A172 (cell line): ENCODE results near the gene AREL1. TPM values are rescaled to one million over a fixed set of nuclear protein-coding genes. Genes with fewer than 3 reads are reported as not detected.
A peak's percentile ranks its signal among the peaks of the same experiment; 100 is the strongest.
"Not testable (repeated sequence)": the region's sequence is repeated elsewhere in the genome, so short reads cannot be mapped to it uniquely, and the experiment has no call there.

Experiments used
- DNase-seq: peaks from one replicate; pipeline ENCODE4 v3.0.0-alpha.2; 2015; ENCODE audit warnings: low spot score
- total RNA-seq: library from RNA; depleted of rRNA; stranded (reverse); fragments of >200 nt; shearing (Covaris generic); gene quantifications from 2 replicates; pipeline ENCODE4 v1.2.3, GENCODE V29; 2014; rRNA removed

Gene AREL1, protein sequence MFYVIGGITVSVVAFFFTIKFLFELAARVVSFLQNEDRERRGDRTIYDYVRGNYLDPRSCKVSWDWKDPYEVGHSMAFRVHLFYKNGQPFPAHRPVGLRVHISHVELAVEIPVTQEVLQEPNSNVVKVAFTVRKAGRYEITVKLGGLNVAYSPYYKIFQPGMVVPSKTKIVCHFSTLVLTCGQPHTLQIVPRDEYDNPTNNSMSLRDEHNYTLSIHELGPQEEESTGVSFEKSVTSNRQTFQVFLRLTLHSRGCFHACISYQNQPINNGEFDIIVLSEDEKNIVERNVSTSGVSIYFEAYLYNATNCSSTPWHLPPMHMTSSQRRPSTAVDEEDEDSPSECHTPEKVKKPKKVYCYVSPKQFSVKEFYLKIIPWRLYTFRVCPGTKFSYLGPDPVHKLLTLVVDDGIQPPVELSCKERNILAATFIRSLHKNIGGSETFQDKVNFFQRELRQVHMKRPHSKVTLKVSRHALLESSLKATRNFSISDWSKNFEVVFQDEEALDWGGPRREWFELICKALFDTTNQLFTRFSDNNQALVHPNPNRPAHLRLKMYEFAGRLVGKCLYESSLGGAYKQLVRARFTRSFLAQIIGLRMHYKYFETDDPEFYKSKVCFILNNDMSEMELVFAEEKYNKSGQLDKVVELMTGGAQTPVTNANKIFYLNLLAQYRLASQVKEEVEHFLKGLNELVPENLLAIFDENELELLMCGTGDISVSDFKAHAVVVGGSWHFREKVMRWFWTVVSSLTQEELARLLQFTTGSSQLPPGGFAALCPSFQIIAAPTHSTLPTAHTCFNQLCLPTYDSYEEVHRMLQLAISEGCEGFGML
- 15.9 and 25.9 TPM in 2 replicates for total RNA-seq

DNA sequence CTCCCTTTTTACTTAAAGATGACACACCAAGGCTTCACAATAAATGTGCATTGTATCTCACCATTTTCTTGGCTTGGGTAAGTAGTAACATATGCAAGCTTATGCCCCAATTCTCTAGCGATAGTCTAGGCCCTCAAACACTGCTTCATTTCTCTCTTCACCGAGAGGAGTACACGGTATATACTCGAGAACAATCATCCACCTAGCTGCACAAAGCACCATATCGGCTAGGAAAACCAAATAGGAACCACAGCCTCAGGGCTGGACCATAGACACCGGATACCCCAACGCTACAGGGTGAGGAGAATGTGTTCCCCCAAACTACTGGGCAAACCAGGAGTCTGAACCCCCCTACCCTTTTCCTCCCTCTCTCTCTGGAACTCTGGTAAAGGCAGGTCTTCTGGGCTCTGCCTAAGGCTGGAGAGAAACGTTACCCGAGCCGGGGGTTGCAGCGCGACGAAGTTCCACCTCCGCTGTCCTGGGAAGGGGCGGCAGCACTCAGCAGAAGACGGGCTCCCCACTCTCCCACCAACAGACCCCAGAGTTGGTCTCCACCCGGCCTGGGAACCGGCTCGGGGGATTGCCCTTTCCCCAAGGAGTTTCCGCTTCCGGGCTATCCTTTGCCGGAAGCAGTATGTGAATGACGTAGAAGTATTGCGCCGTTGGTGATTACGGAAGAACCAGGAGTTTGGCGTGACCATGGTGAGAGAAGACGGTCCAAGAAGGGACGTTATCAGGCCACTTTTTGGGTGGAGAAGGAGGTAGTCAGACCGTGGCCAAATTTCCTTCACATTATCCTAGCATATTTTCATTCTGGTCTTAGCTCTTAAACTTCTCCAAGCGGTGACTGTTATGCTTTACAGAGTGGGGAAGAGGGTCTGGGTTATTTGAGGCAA lies at the start of gene AREL1, which contains the start of gene FCF1:
TSS of gene AREL1 (minus strand) at position 582 of the 896 bp plus-strand sequence. CDS start 27,465 bp downstream, outside the sequence.
TSS of gene FCF1 (plus strand) at position 646 of the 896 bp plus-strand sequence. CDS start at position 700, 54 bp downstream.
- DNase-seq, result peak; percentile 69

DNA sequence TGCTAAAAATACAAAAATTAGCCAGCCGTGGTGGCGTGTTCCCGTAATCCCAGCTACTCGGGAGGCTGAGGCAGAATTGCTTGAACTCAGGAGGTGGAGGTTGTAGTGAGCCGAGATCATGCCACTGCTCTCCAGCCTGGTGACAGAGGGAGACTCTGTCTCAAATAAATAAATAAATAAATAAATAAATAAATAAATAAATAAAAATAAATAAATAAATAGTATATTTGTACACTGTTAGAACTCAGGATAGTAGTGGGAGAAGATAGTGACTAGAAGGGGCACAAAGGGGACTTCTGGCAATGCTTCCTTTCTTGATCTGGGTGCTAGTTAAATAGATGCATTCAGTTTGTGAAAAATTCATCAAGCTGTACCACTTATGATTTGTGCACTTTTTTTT lies 45.6 kb upstream of the AREL1 start:
- not testable (repeated sequence) for DNase-seq

DNA sequence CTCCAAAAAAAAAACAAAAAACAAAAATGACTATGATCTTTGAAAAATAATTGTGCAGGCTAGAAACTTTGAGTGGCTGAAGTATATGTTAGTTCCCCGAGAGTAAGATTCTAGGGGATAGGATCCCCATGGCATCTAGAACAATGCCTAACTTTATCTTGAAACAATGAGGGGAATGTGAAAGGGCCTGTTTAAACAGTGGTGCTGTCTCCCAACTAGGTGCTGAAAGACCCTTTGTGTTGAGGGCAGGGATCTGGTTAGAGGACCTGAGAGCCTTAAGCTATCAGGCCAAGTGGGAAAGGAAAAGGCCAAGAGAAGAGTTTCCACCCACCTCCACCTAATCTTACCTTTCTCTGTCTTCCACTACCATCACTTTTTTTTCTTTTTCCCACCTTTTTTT lies 43.4 kb upstream of the AREL1 start:
- DNase-seq, result no peak

DNA sequence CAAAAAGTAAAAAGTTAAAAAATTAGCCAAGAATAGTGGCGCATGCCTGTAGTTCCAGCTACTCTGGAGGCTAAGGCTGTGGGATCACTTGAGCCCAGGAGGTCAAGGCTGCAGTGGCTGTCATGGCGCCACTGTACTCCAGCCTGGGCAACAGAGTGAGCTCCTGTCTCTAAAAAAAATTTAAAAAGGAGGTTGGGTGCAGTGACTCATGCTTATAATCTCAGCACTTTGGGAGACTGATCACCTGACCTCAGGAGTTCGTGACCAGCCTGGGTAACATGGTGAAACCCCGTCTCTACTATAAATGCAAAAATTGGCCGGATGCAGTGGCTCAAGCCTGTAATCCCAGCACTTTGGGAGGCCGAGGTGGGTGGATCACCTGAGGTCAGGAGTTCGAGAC lies 42.0 kb upstream of the AREL1 start:
- DNase-seq, result no peak

DNA sequence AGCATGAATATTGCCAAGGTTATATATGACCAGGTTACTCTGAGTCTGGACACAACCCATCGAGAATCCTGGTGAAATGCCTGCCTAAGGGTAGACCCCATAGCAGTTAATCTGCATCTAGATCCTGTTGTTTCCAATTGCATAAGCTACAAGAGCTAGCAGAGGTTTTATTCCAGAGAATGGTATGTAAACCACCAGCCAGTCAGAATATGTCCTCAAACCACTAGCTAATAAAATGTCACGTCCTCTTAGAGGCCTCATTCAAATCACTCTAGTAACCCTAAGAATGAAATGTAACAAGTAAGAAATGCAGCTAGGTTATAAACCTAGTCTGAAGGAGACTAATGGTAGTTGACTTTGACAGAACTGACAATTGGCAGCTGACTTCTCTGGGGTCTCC lies 41.3 kb upstream of the AREL1 start:
- DNase-seq, result no peak

DNA sequence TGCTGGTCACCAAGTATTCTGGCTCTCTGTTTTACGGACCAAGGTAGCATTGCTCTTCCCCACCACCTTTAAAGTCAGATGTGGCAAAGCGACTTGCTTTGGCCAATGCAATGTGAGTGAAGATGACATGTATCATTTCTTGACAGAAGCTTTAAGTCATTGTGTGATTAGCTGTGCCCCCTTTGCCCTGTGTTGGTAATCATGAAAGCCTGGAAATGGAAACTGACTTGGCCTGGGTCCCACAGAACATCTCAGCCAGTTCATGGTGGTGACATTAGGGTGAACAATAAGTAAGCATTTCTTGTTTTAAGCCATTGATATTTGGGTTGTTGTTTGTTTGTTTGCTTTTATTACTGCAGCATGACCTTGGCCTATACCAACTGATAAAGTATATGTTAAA lies 34.4 kb upstream of the AREL1 start:
- no peak for DNase-seq

DNA sequence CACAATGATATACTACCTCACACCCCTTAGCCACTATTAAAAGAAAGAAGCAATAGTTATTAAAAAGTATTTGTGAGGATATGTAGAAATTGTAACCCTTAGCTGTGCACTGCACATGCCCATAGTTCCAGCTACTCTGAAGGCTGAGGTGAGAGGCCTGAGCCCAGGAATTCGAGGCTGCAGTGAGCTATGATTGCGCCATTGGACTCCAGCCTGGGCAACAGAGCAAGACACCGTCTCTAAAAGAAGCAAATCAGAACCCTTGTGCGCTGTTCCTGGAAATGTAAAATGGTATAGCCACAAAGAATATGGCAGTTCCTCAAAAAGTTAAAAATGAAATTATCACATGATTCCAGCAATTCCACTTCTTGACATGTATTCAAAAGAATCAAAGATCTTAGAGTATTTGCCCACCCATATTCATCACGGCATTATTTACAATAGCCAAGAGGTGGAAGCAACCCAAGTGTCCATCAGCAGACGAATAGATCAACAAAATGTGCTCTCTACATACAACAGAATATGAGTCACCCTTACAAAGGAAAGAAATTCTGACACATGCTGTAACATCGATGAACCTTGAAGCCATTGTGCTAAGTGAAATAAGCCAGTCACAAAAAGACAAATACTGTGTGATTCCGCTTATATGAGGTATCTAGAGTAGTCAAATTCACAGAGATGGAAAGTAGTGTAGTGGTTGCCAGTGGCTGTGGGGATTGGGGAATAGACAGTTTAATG lies 26.6 kb upstream of the AREL1 start:
- no peak for DNase-seq

DNA sequence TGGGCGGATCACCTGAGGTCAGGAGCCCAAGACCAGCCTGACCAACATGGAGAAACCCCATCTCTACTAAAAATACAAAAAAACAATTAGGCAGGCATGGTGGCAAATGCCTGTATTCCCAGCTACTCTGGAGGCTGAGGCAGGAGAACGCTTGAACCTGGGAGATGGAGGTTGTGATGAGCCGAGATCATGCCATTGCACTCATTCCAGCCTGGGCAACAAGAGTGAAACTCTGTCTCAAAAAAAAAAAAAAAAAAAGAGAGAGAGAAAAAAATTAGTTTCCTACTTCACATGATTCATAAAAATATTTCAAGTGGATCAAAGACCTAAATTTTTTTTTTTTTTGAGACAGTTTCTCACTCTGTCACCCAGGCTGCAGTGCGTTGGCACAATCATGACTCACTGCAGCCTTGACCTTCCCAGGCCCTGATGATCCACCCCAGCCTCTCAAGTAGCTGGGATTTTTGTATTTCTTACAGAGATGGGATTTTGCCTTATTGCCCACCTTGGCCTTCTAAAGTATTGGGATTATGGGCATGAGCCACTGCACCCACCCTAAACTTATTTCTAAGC lies 25.0 kb upstream of the AREL1 start:
- DNase-seq, result no peak

DNA sequence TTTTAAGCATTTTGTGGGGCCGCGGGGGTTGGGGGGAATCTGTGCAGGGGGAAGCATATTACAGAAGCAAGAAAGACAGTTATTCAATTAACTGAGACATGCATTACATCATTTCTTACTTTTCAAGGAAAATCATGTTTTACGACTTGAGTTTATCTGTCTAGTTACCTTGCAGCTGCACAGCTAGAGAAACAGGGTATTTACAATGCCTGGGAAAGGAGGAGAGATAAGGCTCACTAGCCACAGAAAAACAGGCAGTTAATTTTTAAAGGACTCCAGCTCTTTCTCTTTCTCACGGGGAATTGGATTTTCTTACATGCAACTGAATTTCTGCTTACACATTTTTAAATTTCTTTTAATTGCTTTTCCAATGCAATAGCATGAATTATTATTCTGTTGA lies 22.2 kb upstream of the AREL1 start:
- no peak for DNase-seq

DNA sequence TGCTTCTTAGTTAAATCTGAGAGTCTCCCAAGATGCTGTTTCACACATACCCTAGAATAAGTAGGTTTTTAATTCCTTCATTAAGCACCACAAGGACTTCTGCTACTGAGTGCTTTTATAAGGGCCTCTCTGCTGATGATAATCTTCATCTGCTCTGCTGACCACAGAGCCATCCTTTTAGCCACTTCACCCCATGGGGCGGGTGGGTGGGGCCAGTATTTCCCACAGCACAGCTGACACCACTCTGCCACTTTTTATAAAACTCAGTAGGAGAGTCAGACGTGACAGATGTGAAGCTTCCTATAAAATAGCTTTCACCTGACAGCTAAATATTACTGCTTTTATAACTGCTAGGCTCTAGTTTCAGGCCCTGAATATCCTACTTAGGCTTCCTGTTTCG lies 20.3 kb upstream of the AREL1 start:
- no peak for DNase-seq

DNA sequence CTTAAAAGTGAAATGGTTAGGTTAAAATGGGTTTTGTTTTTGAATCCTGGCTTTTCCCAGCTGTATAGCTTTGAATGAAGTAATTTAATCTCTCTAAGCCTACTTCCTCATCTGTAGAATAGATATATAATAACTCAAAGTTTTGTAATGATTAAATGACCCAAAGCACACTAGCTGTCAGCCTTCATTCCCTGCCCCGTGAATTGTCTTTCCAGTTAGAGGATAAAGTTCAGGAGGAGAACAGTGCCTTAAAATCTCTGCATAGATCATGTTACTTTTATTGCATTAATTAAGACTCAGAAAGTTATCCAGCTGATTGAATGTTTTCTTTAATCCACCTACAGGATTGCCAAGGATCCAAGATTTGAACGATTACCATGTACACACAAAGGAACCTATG lies 19.5 kb upstream of the AREL1 start:
- no peak for DNase-seq

DNA sequence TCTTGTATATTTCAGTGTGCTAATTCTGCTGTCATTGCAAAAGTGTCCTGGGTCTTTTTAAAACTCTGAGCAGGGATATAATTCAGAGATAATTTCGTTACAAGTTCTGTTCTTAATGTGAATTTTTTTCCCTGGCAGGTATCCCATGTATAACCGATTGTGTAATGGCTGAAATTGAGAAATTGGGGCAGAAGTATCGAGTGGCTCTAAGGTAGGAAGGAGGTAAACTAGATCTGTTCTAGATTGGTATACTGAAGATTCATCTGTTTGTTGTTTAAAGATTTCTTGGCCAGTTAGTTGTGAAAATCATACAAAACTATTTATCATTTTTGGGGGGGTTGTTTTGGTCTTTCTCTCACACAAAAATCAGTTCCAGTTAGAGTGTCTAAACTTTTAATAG lies 10.3 kb upstream of the AREL1 start:
- DNase-seq, result no peak

DNA sequence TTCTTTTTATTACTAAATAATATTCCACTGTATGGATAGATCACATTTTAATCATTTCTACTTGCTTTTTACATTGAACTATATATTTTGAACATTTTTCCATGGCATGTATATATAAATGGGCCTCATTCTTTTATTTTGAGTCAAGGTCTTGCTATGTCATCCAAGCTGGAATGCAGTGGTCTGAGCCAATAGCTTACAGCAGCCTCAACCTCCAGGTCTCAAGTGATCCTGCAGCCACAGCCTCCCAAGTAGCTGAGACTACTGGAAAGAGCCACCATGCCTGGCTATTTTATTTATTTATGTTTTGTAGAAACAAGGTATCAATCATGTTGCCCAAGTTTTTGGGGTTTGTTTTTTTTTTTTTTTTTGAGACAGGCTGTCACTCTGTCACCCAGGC lies 7.6 kb upstream of the AREL1 start:
- DNase-seq, result no peak

DNA sequence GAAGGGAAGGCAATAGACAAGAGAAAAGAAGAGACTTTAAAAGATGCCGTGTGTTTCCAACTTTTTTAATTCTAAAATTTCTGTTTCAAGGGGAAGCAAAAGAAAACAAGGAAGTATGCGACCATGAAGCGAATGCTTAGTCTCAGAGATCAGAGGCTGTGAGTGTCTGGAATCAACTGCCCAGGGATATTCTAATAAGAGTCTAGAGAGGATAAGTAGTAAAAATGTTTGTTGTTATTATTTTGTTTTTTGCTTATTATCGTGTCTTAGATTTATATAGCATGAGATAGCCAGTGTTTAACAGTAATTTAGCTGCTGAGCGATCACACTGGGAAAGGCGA lies 485 bp upstream of the AREL1 start:
- no peak for DNase-seq

DNA sequence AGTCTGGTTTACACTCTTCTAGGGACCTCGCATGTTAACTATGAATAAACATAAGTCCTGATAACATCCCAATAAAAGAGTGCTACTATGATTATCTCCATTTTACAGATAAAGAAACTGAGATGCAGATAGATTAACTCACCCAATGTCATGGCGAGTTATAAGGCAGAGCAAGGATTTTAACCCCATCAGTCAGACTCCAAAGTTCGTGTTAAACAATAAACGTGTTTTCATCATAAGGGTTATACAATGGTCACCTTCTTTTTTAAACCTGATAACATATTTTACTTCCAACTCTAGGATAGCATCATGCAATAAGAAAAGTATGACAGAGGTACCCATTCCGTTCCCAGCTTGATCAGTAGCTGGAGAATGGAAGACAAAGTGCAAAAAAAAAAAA lies 1.2 kb downstream of the AREL1 start:
- DNase-seq, result no peak

DNA sequence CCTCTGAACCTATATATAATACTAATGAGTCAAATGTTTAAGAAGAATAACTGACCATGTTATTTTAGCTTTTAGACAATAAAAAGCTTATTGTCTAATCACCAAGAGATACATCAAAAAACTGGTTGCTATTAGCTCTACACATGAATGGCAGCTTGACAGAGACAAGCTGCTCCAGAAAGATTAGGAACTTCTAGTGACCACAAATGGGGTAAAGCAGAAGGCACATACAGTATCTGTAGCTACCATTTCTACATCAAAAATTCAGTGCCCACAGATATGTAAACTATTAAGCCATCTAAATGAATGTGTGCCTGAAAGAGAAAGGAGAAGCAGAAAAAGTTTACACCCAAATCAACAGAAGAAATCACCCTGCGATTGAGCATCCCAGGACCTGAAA lies 2.4 kb downstream of the AREL1 start:
- DNase-seq, result no peak

DNA sequence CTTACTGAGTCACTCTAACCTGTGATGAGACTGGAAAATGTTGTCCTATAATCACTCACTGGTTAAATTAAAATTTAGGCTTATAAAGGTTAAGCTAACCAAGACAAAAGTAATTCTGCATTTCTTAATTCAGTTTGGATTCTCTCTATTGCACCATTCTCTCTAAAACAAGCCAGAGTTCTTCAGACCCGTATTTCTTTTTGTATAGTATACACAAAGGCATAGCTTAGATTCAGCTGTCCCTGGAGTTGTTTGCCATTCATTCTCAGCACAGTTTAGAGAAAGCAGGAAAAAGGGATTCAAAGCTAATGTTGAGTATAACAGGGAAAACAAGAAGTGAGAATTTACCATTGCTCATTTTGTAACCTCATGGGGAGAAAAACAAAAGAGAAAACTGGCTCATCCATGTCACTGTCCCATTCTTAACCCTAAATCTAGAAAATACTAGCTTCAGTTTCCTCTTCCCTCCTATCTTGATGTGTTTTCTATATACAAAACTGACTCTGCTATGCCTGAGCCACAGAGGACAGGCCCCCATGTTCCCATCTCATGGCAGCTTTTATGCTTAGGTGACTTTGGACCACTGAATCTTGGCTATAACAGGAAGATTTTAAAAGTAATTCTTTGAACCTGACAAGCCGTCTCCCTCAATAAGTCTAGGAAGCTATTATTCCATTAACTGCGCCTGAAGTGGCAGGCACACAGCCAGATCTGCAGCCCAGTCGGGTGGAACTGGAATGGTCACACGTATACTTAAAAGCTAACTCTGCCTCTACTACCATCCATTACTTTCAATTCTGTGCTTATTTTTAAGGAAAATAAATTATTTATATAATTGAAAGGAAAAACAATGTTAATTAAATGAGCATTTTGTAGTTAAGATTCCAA lies 7.0 kb downstream of the AREL1 start:
- DNase-seq, result no peak

DNA sequence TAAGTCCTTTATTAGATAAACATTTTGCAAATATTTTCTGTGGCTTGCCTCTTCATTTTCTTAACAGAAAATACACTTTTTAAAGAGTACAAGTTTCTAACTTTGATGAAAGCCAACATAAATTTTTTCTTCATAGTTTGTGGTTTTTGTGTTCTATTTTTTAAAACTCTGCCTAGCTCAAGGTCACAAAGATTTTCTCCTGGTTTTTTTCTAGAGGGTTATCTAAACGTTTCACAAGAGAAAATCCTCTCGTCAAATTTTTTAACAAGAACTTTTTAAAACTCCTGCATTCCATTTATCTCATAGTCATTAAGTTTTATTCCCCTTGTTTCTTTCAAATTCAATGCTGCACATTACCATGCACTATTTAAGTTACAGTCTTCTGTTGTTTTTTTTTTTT lies 8.2 kb downstream of the AREL1 start:
- DNase-seq, result no peak

DNA sequence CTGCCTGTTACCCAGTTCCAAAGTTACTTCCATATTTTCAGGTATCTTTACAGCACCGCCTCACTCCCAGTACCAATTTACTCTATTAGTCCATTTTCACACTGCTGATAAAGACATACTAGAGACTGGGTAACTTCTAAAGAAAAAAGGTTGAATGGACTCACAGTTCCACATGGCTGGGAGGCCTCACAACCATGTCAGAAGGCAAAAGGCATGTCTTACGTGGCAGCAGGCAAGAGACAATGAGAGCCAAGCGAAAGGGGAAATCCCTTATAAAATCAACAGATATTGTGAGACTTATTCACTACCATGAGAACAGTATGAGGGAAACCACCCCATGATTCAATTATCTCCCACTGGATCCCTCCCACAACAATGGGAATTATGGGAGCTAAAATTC lies 9.8 kb downstream of the AREL1 start:
- DNase-seq, result no peak

DNA sequence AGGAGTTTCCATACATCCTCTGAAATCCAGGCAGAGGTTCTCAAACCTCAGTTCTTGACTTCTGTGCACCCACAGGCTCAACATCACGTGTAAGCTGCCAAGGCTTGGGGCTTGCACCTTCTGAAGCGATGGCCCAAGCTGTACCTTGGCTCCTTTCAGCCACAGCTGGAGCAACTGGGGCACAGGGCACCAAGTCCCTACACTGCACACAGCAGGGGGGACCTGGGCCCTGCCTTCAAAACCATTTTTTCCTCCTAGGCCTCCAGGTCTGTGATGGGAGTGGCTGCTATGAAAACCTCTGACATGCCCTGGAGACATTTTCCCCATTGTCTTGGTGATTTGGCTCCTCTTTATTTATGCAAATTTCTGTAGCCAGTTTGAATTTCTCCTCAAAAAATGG lies 10.6 kb downstream of the AREL1 start:
- no peak for DNase-seq
